HepG2 (cell line): ENCODE data around the gene TOR1A.

Source experiments
- CCDC6 ChIP-seq: sonication (generic); formaldehyde crosslinking; IDR thresholded peaks from 2 replicates; pipeline ENCODE4 v1.8.1; 2022; ENCODE audit warnings: mild to moderate bottlenecking, missing genetic modification reagents, moderate library complexity
- HDAC2 ChIP-seq: sonication (generic); formaldehyde crosslinking; IDR thresholded peaks from 2 replicates; pipeline ENCODE4 v1.4.0; 2020; ENCODE audit warnings: missing genetic modification reagents
- KLF6 ChIP-seq: IDR thresholded peaks from 2 replicates; pipeline ENCODE4 v1.8.0; 2016; ENCODE audit warnings: missing biosample characterization, missing genetic modification reagents
- PRDM15 ChIP-seq: sonication (generic); formaldehyde crosslinking; IDR thresholded peaks from 2 replicates; pipeline ENCODE4 v1.4.0; 2020; ENCODE audit warnings: missing genetic modification reagents
- U2AF1 ChIP-seq: fragments of 200-400 bp; formaldehyde crosslinking; optimal IDR thresholded peaks from 2 replicates; pipeline ENCODE3; 2017; ENCODE audit warnings: mild to moderate bottlenecking, low read depth, low read length
- TF ChIP-seq, protein P1 (sequence below): sonication (generic); formaldehyde crosslinking; IDR thresholded peaks from 2 replicates; pipeline ENCODE4 v1.5.0; 2020; ENCODE audit warnings: mild to moderate bottlenecking, missing genetic modification reagents, moderate library complexity

DNA sequence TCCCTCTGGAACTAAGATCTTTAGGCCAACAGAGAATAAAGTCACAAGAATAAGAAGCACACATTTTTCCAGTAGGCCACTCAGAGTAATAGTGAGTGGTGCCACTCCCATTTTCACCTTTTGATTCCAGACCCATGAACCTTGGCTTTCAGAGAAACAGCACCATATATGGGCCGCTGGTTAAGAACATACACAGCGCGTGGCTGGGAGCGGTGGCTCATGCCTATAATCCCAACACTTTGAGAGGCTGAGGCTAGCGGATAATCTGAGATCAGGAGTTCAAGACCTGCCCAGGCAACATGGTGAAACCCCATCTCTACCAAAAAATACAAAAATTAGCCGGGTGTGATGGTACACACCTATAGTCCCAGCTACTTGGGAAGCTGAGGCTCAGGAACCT lies 55.5 kb downstream of the TOR1A start:
- TF ChIP-seq KLF6 (CRISPR knock-in tag), result no peak
- TF ChIP-seq U2AF1, result no peak
- no peak for TF ChIP-seq HDAC2 (CRISPR knock-in tag)
- TF ChIP-seq CCDC6 (CRISPR knock-in tag), result no peak
- no peak for TF ChIP-seq PRDM15 (CRISPR knock-in tag)
- TF ChIP-seq, protein P1, sequence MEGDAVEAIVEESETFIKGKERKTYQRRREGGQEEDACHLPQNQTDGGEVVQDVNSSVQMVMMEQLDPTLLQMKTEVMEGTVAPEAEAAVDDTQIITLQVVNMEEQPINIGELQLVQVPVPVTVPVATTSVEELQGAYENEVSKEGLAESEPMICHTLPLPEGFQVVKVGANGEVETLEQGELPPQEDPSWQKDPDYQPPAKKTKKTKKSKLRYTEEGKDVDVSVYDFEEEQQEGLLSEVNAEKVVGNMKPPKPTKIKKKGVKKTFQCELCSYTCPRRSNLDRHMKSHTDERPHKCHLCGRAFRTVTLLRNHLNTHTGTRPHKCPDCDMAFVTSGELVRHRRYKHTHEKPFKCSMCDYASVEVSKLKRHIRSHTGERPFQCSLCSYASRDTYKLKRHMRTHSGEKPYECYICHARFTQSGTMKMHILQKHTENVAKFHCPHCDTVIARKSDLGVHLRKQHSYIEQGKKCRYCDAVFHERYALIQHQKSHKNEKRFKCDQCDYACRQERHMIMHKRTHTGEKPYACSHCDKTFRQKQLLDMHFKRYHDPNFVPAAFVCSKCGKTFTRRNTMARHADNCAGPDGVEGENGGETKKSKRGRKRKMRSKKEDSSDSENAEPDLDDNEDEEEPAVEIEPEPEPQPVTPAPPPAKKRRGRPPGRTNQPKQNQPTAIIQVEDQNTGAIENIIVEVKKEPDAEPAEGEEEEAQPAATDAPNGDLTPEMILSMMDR (CRISPR knock-in tag), result no peak
